ENCODE measurements around the gene UQCR10. TPM values are rescaled to one million over a fixed set of nuclear protein-coding genes. Genes with fewer than 3 reads are reported as not detected.

UQCR10 gene
- total and polyA plus RNA-seq, 9 of the 15 experiments (the other 6 are each of a cell fraction or from before 2014, with no cell fraction given) = 128 to 903 (median 163) TPM

DNA sequence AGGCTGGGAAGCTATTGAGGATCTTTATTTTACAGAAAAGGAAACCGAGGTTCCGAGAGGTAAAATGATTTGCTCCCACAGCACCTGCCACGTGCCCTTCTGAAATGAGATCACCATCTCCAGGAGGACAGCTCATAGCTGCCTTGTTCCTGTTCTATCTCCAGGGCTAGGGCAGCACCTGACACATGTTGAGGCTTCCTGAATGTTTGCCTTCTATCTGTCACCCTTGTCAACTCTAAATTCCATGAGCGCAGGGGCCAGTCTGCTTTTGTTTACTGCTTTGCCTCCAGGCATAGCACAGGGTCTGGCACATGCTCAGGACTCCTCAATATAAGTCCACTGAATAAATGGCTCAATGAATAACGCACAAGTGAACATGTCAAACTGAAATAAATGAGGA lies 46.8 kb downstream of the UQCR10 start (continued):
- TF ChIP-seq NONO (IDR thresholded peaks at IDR 0.05; ENCODE audit: low read depth in 2 of 2, low read length in 1 of 2) = no peak

DNA sequence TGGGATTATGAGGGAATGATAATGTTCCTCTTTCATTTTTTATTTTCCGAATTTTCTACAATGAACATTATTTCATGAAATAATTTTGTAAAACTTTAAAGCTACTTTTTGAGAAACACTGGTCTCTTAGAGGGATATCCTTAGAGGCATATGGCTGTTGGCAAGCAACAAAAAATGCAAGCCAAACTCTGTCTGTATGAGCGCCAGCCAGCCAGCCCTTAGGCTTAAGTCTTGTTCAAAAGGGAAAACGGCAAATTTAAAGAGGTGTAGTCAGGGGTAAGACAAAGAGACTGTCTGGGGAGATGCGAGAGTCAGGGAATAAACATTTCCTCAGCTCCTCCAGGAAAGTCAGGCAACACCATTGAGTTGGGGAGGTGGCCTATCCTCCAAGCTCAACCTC lies 48.4 kb downstream of the UQCR10 start:
- H3K36me3 ChIP-seq (ENCODE audit: control insufficient read depth, insufficient read depth, low read length) = peaks cover 81% of the 10 kb centered on the region; the same call in 2 of the 3 replicates
- WGBS (ENCODE audit: insufficient coverage, low coverage, missing lambda C conversion rate) = 90% methylated on average over 4 of the region's 4 CpGs

More for the DNA sequence above, 48.4 kb downstream of the UQCR10 start:
- DNase-seq (ENCODE audit: extremely low read depth in 1 of 4, low spot score in 3 of 4) (no peak), ATAC-seq (no peak), FAIRE-seq (no peak)
- in situ Hi-C loops (cut with MboI) (loop anchor here (10.0 kb wide), 1 partner anchor 189 kb away; no protein-coding TSS in a partner anchor), intact Hi-C loops (cut with micrococcal nuclease) (no loop called here)
- Histone ChIP-seq H3K27me3 (ENCODE audit: control insufficient read depth in 2 of 2, insufficient read depth in 2 of 2, low read length in 2 of 2) (no peaks in the 10 kb centered on the region), H3K79me2 (ENCODE audit: control insufficient read depth, insufficient read depth, low read length) (no peaks in the 10 kb centered on the region), H3K9ac (ENCODE audit: insufficient read depth in 1 of 2, low read depth in 2 of 2, low read length in 2 of 2) (no peak overlapping the region), H3K27ac (ENCODE audit: extremely low read depth, low read depth, low read length) (no peak overlapping the region), H4K20me1 (replicated peaks; ENCODE audit: control insufficient read depth, insufficient read depth, low read length) (peaks cover 4% of the 10 kb centered on the region; the same call in 1 of the 2 replicates), H3K4me3 (no peak overlapping the region), H3K4me2 (ENCODE audit: insufficient read depth, low read length) (no peak overlapping the region), H3K4me1 (replicated peaks in 1 of 2; ENCODE audit: control insufficient read depth in 2 of 2, insufficient read depth in 2 of 2, low read length in 2 of 2) (no peaks in the 10 kb centered on the region), H3K9me1 (ENCODE audit: control insufficient read depth, insufficient read depth, low read length) (peaks cover 4% of the 10 kb centered on the region), H3K9me3 (replicated peaks; ENCODE audit: control insufficient read depth, insufficient read depth, low read depth, low read length) (no peaks in the 10 kb centered on the region), H2AFZ (ENCODE audit: low read depth, low read length) (no peak overlapping the region)
- no TSS peak for BruUV-seq (replicated peaks)
- ChIA-PET CTCF (ENCODE audit: low intra/inter-chr PET ratio) (no interaction called here), POLR2A (no interaction called here)
- TF ChIP-seq PHF21A (IDR thresholded peaks at IDR 0.05; ENCODE audit: borderline replicate concordance, low read depth) = no peak
- TF ChIP-seq ZNF324 (CRISPR knock-in tag; IDR thresholded peaks at IDR 0.05) = no peak
- TF ChIP-seq MCM2 (IDR thresholded peaks at IDR 0.05; ENCODE audit: low read depth) = no peak
- TF ChIP-seq THRAP3 (IDR thresholded peaks at IDR 0.05; ENCODE audit: borderline replicate concordance) = no peak
- no peak for TF ChIP-seq EZH2 (IDR thresholded peaks at IDR 0.05; ENCODE audit: borderline replicate concordance, low read depth, low read length)
- TF ChIP-seq, protein P1, sequence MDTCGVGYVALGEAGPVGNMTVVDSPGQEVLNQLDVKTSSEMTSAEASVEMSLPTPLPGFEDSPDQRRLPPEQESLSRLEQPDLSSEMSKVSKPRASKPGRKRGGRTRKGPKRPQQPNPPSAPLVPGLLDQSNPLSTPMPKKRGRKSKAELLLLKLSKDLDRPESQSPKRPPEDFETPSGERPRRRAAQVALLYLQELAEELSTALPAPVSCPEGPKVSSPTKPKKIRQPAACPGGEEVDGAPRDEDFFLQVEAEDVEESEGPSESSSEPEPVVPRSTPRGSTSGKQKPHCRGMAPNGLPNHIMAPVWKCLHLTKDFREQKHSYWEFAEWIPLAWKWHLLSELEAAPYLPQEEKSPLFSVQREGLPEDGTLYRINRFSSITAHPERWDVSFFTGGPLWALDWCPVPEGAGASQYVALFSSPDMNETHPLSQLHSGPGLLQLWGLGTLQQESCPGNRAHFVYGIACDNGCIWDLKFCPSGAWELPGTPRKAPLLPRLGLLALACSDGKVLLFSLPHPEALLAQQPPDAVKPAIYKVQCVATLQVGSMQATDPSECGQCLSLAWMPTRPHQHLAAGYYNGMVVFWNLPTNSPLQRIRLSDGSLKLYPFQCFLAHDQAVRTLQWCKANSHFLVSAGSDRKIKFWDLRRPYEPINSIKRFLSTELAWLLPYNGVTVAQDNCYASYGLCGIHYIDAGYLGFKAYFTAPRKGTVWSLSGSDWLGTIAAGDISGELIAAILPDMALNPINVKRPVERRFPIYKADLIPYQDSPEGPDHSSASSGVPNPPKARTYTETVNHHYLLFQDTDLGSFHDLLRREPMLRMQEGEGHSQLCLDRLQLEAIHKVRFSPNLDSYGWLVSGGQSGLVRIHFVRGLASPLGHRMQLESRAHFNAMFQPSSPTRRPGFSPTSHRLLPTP (IDR thresholded peaks at IDR 0.05; ENCODE audit: borderline replicate concordance, extremely low read depth, insufficient read length) = no peak
